AG09309 (cell line): ENCODE results near the gene MACIR.

ENCODE experiments used
- DNase-seq: peaks from one replicate; pipeline ENCODE4 v3.0.0-alpha.2; 2010; ENCODE audit warnings: low read depth
- H3K4me3 ChIP-seq: 2 replicates; pipeline ENCODE4 v1.5.1; 2011; ENCODE audit warnings: mild to moderate bottlenecking, low read depth, low read length, moderate library complexity; ENCODE audit not compliant: control insufficient read depth
- TF ChIP-seq, protein P1 (sequence below): IDR thresholded peaks from 2 replicates; pipeline ENCODE4 v1.5.1; 2011; ENCODE audit warnings: mild to moderate bottlenecking, low read depth, low read length, inconsistent platforms; ENCODE audit not compliant: insufficient read depth, control insufficient read depth; ENCODE audit errors: missing control alignments

Gene MACIR

DNA sequence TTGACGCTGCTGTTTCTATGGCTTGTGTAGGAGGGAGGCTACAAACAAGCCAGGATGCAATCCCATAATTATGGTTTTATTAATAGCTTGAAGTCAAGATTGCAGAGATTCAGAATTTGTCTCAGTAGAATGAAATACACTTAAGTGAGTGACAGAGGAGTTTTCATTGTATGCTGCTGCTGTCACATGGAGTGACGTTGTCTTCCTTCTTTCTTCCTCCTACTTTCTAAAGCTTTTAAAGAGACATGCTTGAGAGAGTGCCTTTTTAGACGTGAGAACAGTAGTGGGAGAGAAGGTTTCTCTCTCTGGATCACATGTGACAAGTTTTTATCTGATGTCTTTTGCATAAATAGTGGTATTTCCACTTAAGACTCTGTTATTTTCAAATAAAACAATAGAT, 48.9 kb downstream of the MACIR start:
- no peak for DNase-seq
- TF ChIP-seq, protein P1, sequence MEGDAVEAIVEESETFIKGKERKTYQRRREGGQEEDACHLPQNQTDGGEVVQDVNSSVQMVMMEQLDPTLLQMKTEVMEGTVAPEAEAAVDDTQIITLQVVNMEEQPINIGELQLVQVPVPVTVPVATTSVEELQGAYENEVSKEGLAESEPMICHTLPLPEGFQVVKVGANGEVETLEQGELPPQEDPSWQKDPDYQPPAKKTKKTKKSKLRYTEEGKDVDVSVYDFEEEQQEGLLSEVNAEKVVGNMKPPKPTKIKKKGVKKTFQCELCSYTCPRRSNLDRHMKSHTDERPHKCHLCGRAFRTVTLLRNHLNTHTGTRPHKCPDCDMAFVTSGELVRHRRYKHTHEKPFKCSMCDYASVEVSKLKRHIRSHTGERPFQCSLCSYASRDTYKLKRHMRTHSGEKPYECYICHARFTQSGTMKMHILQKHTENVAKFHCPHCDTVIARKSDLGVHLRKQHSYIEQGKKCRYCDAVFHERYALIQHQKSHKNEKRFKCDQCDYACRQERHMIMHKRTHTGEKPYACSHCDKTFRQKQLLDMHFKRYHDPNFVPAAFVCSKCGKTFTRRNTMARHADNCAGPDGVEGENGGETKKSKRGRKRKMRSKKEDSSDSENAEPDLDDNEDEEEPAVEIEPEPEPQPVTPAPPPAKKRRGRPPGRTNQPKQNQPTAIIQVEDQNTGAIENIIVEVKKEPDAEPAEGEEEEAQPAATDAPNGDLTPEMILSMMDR = no peak
- H3K4me3 ChIP-seq = no peak overlapping the region

DNA sequence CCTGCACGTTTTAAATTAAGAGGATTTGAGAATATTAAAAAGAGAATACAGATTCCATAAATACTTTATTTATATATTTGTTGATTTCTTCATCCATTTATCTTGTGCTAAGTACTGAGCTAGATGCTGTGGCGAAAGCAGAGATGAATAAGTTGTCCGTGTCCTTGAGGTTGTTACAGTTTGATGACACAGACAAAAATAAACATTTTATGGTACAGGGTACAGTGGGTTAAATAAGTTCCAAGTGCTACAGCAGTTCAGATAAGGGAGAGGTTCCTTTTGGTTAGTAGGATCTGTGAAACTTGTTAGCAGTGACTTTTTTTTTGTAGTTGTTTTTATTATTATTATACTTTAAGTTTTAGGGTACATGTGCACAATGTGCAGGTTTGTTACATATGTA, 50.2 kb downstream of the MACIR start:
- no peak for DNase-seq
- no peak overlapping the region for H3K4me3 ChIP-seq
- TF ChIP-seq, protein P1 = no peak

DNA sequence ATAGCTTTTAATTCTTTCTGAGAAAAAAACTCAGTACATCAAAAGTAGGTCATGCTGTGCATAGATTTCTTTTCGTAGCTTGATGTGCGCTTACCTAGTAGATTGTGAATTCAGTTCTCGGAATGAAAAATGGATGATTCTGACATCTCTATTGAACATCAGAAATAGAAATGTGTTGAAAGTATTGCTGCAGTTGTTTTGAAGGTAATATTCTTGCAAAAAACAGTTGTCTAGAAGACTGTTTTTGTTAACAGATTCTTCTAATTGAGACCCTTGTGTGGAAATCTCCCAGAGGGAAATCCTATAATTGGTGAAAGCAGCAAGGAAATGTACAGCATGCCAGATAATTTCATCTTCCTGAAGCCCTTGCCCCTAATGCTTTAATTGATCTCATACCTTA, 54.5 kb downstream of the MACIR start:
- H3K4me3 ChIP-seq = no peak overlapping the region
- DNase-seq = no peak
- TF ChIP-seq, protein P1 = no peak

DNA sequence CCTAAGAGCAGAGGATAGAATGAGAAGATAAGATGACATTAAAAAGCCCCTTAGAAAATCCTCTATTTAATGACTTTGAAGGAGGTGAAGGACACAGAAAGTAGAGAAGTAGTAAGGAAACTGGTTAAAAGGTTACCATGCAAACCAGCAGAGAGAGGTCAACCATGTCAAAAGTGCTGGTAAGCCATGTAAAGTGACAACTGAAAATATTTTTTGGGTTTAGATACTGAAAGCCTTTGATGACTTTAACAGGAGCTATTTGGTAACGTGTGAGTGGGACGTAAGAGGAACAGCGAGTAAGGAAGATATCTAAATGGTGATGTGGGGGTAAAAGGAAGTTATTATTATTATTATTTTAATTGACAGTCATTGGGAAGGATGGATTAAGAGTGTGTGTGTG, 56.9 kb downstream of the MACIR start:
- TF ChIP-seq, protein P1 = no peak
- no peak for DNase-seq
- no peak overlapping the region for H3K4me3 ChIP-seq

DNA sequence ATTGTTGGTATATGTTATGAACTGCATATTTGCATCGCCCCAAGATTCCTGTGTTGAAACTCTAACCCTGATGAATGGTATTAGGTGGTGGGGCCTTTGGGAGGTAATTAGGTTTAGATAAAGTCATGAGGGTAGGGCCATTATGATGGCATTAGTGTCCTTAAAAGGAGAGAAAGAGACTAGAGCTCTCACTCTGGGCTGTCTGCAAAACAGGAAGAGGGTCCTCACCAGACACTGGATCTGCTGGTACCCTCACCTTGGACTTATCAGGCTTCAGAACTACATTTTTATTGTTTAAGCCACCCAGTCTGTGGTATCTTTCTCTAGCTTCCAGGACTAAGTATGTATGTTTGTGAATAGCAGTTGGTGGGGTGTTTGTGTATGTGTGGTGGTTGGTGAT, 68.9 kb downstream of the MACIR start:
- no peak for DNase-seq
- TF ChIP-seq, protein P1 = no peak
- no peak overlapping the region for H3K4me3 ChIP-seq

DNA sequence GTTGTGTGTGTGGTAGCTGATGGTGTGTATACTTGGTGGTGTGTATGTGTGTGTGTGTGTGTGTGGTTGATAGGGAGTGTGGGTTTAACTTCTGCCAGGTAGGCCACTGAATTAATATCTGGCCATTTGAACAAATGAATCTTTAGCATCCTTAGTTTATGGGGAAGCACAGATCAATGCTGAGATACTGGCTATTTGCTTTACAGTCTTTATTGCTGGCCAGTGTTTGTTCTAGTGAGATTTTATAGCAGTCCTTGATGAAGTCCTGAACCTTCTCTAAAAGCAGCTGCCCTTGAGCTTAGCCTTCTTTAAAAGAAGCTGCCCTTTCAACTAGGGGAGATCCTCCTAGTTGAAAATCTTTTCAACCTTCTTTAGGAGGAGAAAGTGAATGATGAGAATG, 69.3 kb downstream of the MACIR start:
- TF ChIP-seq, protein P1 = no peak
- no peak overlapping the region for H3K4me3 ChIP-seq

More for the DNA sequence above, 69.3 kb downstream of the MACIR start:
- no peak for DNase-seq
